H1 (cell line): Measurements from ENCODE around the gene C21orf91.

Experiments
- CTCF ChIP-seq, 3 experiments: IDR thresholded peaks; 1 replicate in 2 of 3; 2 replicates in 1 of 3; pipeline versions ENCODE4 v1.5.1 to v1.6.1; 2011; ENCODE audit warnings: low read length in 3 of 3, mild to moderate bottlenecking in 3 of 3, inconsistent platforms in 2 of 3, low read depth in 1 of 3, moderate library complexity in 1 of 3; ENCODE audit not compliant: insufficient read depth in 1 of 3; ENCODE audit errors: control extremely low read depth in 1 of 3
- FOSL1 ChIP-seq: IDR thresholded peaks from 2 replicates; pipeline ENCODE4 v1.6.1; 2011; ENCODE audit warnings: mild to moderate bottlenecking, low read depth, low read length, moderate library complexity; ENCODE audit not compliant: insufficient read depth
- SIX5 ChIP-seq: IDR thresholded peaks from 2 replicates; pipeline ENCODE4 v1.6.1; 2011; ENCODE audit warnings: mild to moderate bottlenecking, low read depth, low read length
- YY1 ChIP-seq: IDR thresholded peaks from 2 replicates; pipeline ENCODE4 v1.6.1; 2011; ENCODE audit warnings: low read depth, mild to moderate bottlenecking, low read length

DNA sequence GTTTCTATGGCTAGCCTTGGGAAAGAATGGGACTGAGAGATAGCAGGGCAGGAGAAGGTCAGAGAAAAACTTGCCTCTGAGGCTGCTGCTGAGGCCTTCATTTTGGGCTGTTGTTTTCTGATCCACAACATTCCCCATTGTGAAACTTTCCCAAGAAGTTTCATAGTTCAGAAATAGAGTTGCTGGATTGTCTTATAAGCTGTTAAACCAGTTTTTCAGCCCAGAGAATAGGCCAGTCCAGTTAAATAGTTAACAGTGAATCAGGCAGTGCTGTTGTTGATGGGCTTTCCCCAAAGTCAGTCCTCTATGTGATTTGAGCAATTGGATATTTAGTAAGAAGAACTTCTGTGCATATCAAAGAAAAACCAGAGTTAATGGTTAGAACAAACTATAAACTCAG is 77.0 kb downstream of the C21orf91 start:
- no peak for TF ChIP-seq YY1
- TF ChIP-seq FOSL1, result no peak
- TF ChIP-seq CTCF (IDR thresholded peaks at IDR 0.05; ENCODE audit: control extremely low read depth in 1 of 3, insufficient read depth in 1 of 3, low read depth in 1 of 3, low read length in 3 of 3), result no peak
- TF ChIP-seq SIX5, result no peak
